Brain microvascular endothelial cell (primary cell): Measurements from ENCODE around the gene SUSD5.

Experiments
- DNase-seq: peaks from one replicate; pipeline ENCODE4 v3.0.0-alpha.2; 2020
- H3K27ac ChIP-seq: fragments of 250-450 bp; sonication (Bioruptor Pico); 2 replicates; pipeline ENCODE4 v1.5.1; 2020; ENCODE audit warnings: mild to moderate bottlenecking, moderate library complexity
- H3K27me3 ChIP-seq: fragments of 250-450 bp; sonication (Bioruptor Pico); replicated peaks from 2 replicates; pipeline ENCODE4 v1.5.1; 2020; ENCODE audit warnings: mild to moderate bottlenecking
- H3K36me3 ChIP-seq: fragments of 250-450 bp; sonication (Bioruptor Pico); replicated peaks from 2 replicates; pipeline ENCODE4 v1.5.1; 2020; ENCODE audit warnings: mild to moderate bottlenecking
- H3K4me3 ChIP-seq: 2 replicates; pipeline ENCODE4 v1.5.1; 2011; ENCODE audit warnings: low read depth, mild to moderate bottlenecking, control low read depth, low read length, moderate library complexity
- in situ Hi-C: cut with HindIII; loops from 2 replicates; pipeline ENCODE4 v1.10.0; 2017; ENCODE audit warnings: low sequenced_read_pairs, low pct_ligation_motif_present
- TF ChIP-seq, protein P1 (sequence below): IDR thresholded peaks from 2 replicates; pipeline ENCODE4 v1.5.1; 2011; ENCODE audit warnings: low read depth, mild to moderate bottlenecking, moderate library complexity, low read length, control low read depth, inconsistent platforms; ENCODE audit errors: missing control alignments

SUSD5 gene

DNA sequence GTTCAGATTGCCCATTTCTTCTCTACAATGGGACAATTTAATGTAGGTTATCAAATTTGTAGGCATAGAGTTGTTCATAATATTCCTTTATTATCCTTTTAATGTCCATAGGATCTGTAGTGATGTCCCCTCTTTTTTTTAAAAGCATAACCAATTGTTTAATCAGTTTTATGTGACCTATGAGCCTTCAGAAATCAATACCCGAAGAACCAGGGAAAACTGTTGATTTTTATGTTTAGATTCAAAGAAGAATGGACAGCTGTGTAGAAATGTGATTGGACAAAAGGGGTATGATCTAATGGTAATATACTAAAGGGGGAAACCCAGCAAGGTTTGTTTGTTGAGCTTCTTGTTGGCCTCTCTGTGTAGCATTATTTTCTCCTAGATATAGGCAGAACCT lies 39.5 kb downstream of the SUSD5 start:
- no peak for DNase-seq
- TF ChIP-seq, protein P1, sequence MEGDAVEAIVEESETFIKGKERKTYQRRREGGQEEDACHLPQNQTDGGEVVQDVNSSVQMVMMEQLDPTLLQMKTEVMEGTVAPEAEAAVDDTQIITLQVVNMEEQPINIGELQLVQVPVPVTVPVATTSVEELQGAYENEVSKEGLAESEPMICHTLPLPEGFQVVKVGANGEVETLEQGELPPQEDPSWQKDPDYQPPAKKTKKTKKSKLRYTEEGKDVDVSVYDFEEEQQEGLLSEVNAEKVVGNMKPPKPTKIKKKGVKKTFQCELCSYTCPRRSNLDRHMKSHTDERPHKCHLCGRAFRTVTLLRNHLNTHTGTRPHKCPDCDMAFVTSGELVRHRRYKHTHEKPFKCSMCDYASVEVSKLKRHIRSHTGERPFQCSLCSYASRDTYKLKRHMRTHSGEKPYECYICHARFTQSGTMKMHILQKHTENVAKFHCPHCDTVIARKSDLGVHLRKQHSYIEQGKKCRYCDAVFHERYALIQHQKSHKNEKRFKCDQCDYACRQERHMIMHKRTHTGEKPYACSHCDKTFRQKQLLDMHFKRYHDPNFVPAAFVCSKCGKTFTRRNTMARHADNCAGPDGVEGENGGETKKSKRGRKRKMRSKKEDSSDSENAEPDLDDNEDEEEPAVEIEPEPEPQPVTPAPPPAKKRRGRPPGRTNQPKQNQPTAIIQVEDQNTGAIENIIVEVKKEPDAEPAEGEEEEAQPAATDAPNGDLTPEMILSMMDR: no peak
- H3K27ac ChIP-seq: no peak overlapping the region
- H3K4me3 ChIP-seq: no peak overlapping the region
- H3K36me3 ChIP-seq: no peaks in the 10 kb centered on the region
- H3K27me3 ChIP-seq: no peaks in the 10 kb centered on the region
- in situ Hi-C loops: no loop called here

DNA sequence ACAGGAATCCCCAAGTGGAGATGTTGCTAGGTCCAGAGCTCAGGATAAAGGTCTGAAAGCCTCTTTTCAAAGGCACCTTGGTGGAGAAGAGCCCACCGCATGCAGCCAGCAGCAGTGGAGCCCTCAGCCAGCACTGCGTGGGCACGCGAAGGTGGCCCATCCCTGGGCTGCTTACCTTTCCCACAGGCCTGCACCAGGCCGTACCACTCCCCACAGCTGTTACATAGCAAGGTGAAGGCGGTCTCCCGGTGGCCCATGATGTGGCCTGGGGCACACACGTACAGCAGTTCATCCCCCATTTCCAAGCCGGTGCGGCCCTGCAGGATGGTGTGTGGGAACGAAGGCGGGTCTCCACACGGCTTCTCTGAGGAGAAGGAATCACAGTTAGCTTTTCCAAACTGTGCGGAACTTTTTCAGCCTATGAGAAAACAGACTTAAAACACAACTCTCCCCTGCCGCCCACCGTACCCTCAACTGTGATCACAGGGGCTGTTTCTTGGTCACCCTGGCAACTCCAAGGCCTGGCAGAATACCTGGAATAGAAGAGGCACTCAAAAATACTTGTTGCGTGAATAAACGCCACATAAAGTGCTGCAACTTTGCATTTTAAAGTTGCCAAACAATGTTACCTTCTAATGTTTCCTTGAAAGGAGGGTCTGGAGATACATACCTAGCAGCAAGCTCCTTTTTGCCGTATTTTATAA lies 43.7 kb downstream of the SUSD5 start:
- TF ChIP-seq, protein P1: no peak
- DNase-seq: no peak
- in situ Hi-C loops: no loop called here

DNA sequence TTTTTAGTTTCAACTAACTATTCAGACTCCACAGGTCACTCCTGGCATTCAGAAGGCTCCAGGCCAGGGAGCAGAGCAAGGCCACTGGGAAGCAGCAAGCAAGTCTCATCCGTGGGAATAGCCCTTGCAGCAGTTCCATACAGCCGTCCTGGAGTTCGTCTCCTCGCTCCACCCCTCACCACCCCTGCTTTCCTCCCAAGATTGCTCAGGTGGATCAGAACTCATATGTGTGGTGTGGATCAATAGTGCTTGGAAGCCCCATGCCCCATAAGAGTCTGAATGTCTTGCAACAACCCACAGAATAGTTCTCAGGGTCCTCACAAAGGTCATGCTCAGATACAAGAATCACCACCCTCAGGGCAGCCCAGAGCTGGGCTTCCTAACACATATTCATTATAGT lies 44.5 kb downstream of the SUSD5 start:
- Histone ChIP-seq H3K27me3 (no peaks in the 10 kb centered on the region), H3K36me3 (no peaks in the 10 kb centered on the region), H3K27ac (no peak overlapping the region), H3K4me3 (no peak overlapping the region)
- no peak for DNase-seq
- in situ Hi-C loops: no loop called here
- TF ChIP-seq, protein P1: no peak

More for the DNA sequence above, 43.7 kb downstream of the SUSD5 start:
- Histone ChIP-seq H3K27me3 (no peaks in the 10 kb centered on the region), H3K27ac (no peak overlapping the region), H3K4me3 (no peak overlapping the region), H3K36me3 (no peaks in the 10 kb centered on the region)

DNA sequence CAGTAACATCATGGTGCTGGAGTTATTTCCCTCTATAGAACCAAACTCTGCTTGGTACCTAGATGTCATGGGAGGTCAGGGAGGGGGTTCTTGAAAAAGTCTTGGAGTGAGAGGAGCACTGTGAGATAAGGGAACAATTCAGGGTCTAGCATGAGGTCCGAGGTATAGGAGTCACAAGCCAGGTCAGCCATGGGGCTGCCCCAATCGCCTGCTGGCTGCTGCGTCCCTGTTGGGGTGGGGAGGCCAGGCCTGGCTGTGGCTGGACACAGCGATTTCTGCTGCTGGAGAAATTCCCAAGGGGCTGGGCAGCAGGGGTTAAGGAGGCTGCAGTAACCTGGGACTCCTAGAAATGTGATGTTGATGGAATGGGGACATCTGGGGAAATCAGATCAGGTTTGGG lies 44.9 kb downstream of the SUSD5 start:
- no peak for DNase-seq
- Histone ChIP-seq H3K4me3 (no peak overlapping the region), H3K36me3 (no peaks in the 10 kb centered on the region), H3K27me3 (no peaks in the 10 kb centered on the region), H3K27ac (no peak overlapping the region)
- TF ChIP-seq, protein P1: no peak
- in situ Hi-C loops: no loop called here

GRCh38 chr3:33173103-33173502 lies 45.5 kb downstream of the SUSD5 start:
- no peak overlapping the region for H3K27ac ChIP-seq
- no peaks in the 10 kb centered on the region for H3K36me3 ChIP-seq
- TF ChIP-seq, protein P1: no peak
- DNase-seq: no peak
- no peaks in the 10 kb centered on the region for H3K27me3 ChIP-seq
- in situ Hi-C loops: no loop called here
- no peak overlapping the region for H3K4me3 ChIP-seq

- in situ Hi-C loops: no loop called here
Measured at GRCh38 chr3:33171580-33171979, 47.0 kb downstream of the SUSD5 start.

More at GRCh38 chr3:33171580-33171979, 47.0 kb downstream of the SUSD5 start:
- Histone ChIP-seq H3K27me3 (no peaks in the 10 kb centered on the region), H3K36me3 (no peaks in the 10 kb centered on the region), H3K27ac (no peak overlapping the region), H3K4me3 (no peak overlapping the region)
- TF ChIP-seq, protein P1: no peak
- no peak for DNase-seq
